Measurements from ENCODE around the gene MYOM1.

Gene MYOM1

GRCh38 chr18:3219631-3220335 is at the start of gene MYOM1:
Gene MYOM1, minus strand, starts transcription at chr18:3219968. Its CDS starts 4,745 bp downstream, at chr18:3215223.
- DNase-seq, result no peak

- DNase-seq, result no peak
Measured at GRCh38 chr18:3269241-3269913, 49.6 kb upstream of the MYOM1 start.

GRCh38 chr18:3268306-3268705 is 48.5 kb upstream of the MYOM1 start:
- DNase-seq, result no peak

DNA sequence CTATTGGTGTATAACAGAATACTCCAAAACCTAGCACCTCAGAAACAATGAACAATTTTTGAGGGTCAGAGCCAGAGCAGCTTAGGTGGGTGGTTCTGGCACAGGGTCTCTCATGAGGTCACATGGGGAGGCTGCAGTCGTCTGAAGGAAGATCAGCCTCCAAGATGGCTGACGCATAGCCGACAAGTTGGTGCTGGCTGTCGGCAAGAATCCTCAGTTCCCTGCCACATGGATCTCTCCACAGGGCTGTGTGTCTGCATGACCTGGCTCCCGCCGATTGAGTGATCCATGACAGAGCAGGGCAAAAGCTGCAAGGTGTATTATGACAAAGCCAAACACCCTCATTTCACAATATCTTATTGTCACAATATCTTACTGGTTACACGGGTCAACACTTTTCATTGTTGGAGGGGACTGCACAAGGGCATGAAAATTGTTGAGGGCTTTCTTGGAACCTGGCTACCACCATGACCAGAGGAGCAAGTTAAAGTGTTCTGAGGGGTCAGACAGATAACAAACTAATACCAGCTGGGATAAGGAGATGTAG is 46.4 kb upstream of the MYOM1 start:
- no peak for DNase-seq

GRCh38 chr18:3265564-3266033 is 45.8 kb upstream of the MYOM1 start:
- DNase-seq, result no peak

- no peak for DNase-seq
Measured at GRCh38 chr18:3264362-3264761, 44.6 kb upstream of the MYOM1 start.

DNA sequence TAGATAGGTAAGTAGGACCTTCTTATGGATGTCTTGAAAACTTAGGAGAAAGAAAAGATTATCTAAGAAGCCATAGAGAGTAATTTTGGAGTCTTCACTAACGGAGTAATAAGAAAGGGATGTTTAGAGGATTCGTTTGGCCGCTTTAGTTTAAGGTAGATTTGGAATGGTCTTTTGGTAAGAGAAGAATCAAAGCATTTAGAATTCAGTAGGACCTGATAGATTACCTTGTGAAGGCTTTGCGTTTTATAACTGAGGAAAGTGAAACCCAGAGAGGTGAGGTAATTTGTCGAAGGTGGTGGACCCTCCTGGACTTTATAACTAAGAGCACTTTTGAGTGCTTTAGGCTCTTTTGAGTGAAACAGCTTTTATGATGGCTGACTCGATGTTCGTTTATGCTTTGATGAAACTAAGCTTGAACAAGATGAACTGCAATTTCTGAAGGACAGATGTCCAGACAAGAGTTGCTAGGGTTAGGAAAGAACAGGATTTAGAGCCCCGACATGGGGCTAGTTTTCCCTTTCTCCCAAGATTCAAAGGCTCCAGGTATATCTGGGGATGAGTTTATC is 43.4 kb upstream of the MYOM1 start:
- no peak for DNase-seq

GRCh38 chr18:3262234-3263131 is 42.7 kb upstream of the MYOM1 start:
- DNase-seq, result no peak

- DNase-seq, result peak; percentile 12
Measured at GRCh38 chr18:3261373-3262233, 41.8 kb upstream of the MYOM1 start, which contains the start of gene MYL12B. Gene MYL12B, plus strand, starts transcription at chr18:3262133. Its CDS starts 10,766 bp downstream, at chr18:3272899.

DNA sequence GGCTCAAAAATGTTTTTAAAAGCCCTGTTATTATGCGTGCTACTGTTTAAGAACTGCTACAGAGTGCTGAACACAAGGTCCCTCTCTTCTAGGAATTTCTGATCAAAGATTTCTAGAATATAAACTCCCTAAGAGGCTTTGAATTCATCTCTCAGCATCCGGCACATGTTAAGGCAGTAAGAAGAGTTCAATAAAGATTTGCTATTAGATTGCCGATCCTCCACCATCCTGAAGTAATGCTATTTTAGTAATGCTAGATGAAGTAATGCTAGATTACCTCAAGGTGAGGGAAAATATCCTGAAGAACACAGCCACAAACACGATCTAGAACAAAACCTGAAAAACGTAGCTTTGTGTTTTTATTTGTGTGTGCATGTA is 41.2 kb upstream of the MYOM1 start:
- DNase-seq, result no peak

DNA sequence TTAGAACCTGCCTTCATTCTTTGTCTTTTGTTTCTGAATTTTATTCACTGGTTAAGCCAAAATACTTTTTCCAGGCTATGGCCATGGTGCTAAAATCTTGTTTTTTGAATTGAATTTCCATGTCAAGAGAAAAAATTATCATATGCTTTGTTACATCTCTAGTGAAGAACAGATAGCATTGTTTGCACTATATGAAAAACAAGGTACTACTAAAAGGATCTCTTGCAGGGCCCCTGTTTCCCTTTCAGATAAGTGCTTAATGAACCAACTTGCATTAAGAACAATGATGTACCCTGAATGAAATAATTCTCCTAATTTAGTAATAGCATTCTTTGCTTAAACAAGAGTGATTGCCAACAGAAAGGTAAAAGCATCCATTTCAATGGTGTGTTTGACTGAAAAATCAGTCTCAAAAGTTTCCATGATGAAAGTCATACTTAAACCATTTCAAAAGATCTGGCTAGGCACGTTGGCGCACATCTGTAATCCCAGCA is 37.9 kb upstream of the MYOM1 start:
- DNase-seq, result no peak

- no peak for DNase-seq
Measured at GRCh38 chr18:3256693-3257626, 37.2 kb upstream of the MYOM1 start.

GRCh38 chr18:3255611-3256165 is 35.9 kb upstream of the MYOM1 start:
- DNase-seq, result no peak

DNA sequence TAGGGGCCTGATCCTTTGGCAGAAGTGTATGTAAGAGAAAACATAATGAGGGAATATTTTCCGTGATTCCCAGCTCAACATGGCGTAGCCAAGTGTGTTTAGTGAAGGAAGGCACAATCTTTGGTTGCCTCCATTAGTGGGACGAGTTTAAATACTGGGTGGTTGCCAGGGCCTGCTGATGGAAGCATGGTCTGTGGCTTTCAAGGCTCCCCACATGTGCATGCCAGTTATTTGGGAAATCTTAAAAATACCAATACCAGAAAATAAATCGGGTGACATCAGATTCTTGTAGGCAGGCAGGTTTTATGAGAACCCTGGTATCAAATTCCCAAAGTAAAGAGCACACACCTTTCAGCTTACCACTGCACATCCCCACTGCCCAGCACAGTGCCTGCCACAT is 35.0 kb upstream of the MYOM1 start:
- no peak for DNase-seq

GRCh38 chr18:3252843-3253242 is 33.1 kb upstream of the MYOM1 start:
- DNase-seq, result no peak

DNA sequence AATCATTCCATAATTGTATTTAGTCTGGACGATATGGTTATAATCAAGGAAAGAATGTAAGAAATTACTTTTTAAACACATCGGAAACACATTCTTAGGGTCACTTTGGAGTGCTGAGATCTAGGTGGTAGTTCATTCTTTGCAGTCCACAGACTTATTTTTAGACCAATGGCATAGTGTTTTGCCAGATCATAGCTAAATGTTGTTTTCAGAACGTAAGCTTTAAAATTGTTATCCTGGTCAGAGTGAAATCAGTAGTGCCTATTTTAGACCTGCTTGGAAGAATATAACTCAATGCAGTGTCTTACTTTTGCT is 32.2 kb upstream of the MYOM1 start:
- DNase-seq, result no peak

DNA sequence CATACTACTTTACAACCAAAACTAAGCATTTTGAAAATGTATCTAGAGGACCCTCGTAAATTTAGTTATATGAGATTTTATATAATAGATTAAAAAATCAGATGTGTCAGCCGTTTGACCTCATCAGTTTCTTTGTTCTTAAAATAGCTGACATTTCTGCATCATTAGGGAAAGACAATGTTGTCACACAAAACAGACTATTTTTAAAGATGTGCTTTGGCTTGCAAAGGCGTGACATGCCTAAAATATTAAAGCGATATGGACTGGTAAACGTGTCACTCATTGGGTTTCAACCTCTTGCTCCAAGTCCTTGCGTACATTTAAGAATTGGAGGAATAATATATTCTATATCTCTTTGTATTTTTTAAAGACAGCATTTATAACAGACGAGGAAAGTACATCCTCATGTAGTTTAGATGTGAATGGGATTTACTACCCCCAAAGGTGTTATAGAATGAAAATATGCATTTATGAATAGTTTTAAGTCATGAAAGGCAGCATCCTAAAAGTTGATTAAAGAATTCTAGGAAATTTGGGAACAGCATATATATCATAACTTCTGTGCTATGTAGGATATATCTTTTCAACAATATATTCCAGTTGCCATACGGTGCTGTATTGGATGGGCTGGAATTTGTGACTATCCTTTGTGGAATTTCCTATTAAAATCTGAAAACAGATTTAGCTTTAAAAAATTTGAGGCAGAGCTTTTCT is 31.6 kb upstream of the MYOM1 start:
- DNase-seq, result no peak

DNA sequence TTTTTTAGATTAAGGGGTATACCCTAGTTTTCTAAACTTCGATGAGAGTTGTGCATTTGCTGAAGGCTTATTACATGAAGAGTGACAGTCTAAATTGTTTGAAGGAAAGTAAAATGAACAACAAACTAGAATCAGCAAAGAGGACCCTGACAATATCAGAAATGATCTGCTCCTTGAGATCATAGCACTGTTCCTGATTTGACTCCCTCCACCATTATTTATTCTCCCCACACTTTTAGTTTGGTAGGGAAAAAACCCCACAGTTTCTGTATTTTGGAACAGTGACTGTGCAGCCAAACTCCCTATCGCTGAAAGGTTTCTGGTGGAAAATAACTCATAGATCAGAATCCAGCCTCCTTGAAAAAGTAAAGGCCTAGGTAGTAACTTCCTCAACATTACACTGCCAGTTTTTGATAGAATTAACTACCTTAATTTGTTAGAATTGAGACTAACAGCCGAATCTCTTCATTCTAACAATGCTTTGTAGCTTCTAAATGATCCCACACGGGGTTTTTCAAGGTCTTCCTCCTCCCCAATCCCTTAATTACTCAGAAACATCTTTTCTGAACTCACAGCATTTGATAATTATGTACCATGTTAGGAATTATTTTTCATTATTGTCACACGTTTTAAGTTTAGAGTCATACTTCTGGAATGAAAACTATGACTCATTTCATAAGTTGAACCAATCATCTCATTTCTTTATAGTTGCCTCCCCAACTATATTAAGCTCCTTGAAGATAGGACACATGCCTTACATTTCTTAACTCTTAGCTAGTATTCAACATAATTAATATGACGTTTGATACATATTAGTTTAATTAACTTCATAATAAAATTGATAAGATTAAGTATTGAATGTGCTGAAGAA is 30.7 kb upstream of the MYOM1 start:
- DNase-seq, result no peak
